ENCODE data around the gene NDUFS1. TPM values are rescaled to one million over a fixed set of nuclear protein-coding genes. Genes with fewer than 3 reads are reported as not detected.
"Not testable (repeated sequence)": the region's sequence is repeated elsewhere in the genome, so short reads cannot be mapped to it uniquely, and the experiment has no call there.

NDUFS1 gene
- total RNA-seq, 1 experiment from 2014 or later: 79.2 TPM

- CTCF ChIA-PET: no interaction called here
- TF ChIP-seq CTCF (IDR thresholded peaks at IDR 0.05; ENCODE audit: unreplicated experiment): no peak
- BruUV-seq (replicated peaks): no TSS peak
- intact Hi-C loops (cut with micrococcal nuclease; ENCODE audit: unreplicated experiment): no loop called here
- Mint-ChIP-seq H3K4me1 (ENCODE audit: low read depth, unreplicated experiment) (peaks cover 5% of the 10 kb centered on the region), H3K36me3 (ENCODE audit: insufficient read depth, unreplicated experiment) (no peaks in the 10 kb centered on the region), H3K4me3 (ENCODE audit: low read depth, unreplicated experiment) (no peak overlapping the region), H3K9me3 (ENCODE audit: low read depth, unreplicated experiment) (no peaks in the 10 kb centered on the region), H3K27ac (ENCODE audit: unreplicated experiment) (no peak overlapping the region), H3K27me3 (ENCODE audit: unreplicated experiment) (peaks cover 12% of the 10 kb centered on the region)
- no peak for DNase-seq
Measured at GRCh38 chr2:206189691-206190090, 30.4 kb upstream of the NDUFS1 start.

- CTCF ChIA-PET; H3K27ac Mint-ChIP-seq (ENCODE audit: unreplicated experiment); DNase-seq; H3K4me1 Mint-ChIP-seq (ENCODE audit: low read depth, unreplicated experiment); BruUV-seq (replicated peaks); H3K36me3 Mint-ChIP-seq (ENCODE audit: insufficient read depth, unreplicated experiment); H3K4me3 Mint-ChIP-seq (ENCODE audit: low read depth, unreplicated experiment); intact Hi-C loops (cut with micrococcal nuclease; ENCODE audit: unreplicated experiment); H3K9me3 Mint-ChIP-seq (ENCODE audit: low read depth, unreplicated experiment); H3K27me3 Mint-ChIP-seq (ENCODE audit: unreplicated experiment): not testable (repeated sequence)
Measured at GRCh38 chr2:206181526-206181925, 22.3 kb upstream of the NDUFS1 start.

- no TSS peak for BruUV-seq (replicated peaks)
- Mint-ChIP-seq H3K9me3 (ENCODE audit: low read depth, unreplicated experiment) (no peaks in the 10 kb centered on the region), H3K27ac (ENCODE audit: unreplicated experiment) (no peak overlapping the region), H3K27me3 (ENCODE audit: unreplicated experiment) (no peaks in the 10 kb centered on the region), H3K4me3 (ENCODE audit: low read depth, unreplicated experiment) (no peak overlapping the region), H3K36me3 (ENCODE audit: insufficient read depth, unreplicated experiment) (no peaks in the 10 kb centered on the region), H3K4me1 (ENCODE audit: low read depth, unreplicated experiment) (no peaks in the 10 kb centered on the region)
- intact Hi-C loops (cut with micrococcal nuclease; ENCODE audit: unreplicated experiment): no loop called here
- CTCF ChIA-PET: no interaction called here
- no peak for TF ChIP-seq CTCF (IDR thresholded peaks at IDR 0.05; ENCODE audit: unreplicated experiment)
- DNase-seq: no peak
Measured at GRCh38 chr2:206176901-206177300, 17.7 kb upstream of the NDUFS1 start.

- Mint-ChIP-seq H3K9me3 (ENCODE audit: low read depth, unreplicated experiment) (no peaks in the 10 kb centered on the region), H3K27me3 (ENCODE audit: unreplicated experiment) (no peaks in the 10 kb centered on the region), H3K27ac (ENCODE audit: unreplicated experiment) (no peak overlapping the region), H3K36me3 (ENCODE audit: insufficient read depth, unreplicated experiment) (no peaks in the 10 kb centered on the region), H3K4me3 (ENCODE audit: low read depth, unreplicated experiment) (no peak overlapping the region), H3K4me1 (ENCODE audit: low read depth, unreplicated experiment) (no peaks in the 10 kb centered on the region)
- intact Hi-C loops (cut with micrococcal nuclease; ENCODE audit: unreplicated experiment): no loop called here
- CTCF ChIA-PET: interaction anchor here (0.5 kb wide), 1 partner anchor 43 kb away, joined by 3 read pairs; no protein-coding TSS in a partner anchor
- no TSS peak for BruUV-seq (replicated peaks)
- DNase-seq: no peak
- TF ChIP-seq CTCF (IDR thresholded peaks at IDR 0.05; ENCODE audit: unreplicated experiment): no peak
Measured at GRCh38 chr2:206176121-206176520, 16.9 kb upstream of the NDUFS1 start.

- Mint-ChIP-seq H3K27ac (ENCODE audit: unreplicated experiment) (no peak overlapping the region), H3K27me3 (ENCODE audit: unreplicated experiment) (no peaks in the 10 kb centered on the region), H3K9me3 (ENCODE audit: low read depth, unreplicated experiment) (no peaks in the 10 kb centered on the region), H3K4me1 (ENCODE audit: low read depth, unreplicated experiment) (no peaks in the 10 kb centered on the region), H3K36me3 (ENCODE audit: insufficient read depth, unreplicated experiment) (no peaks in the 10 kb centered on the region), H3K4me3 (ENCODE audit: low read depth, unreplicated experiment) (no peak overlapping the region)
- TF ChIP-seq CTCF (IDR thresholded peaks at IDR 0.05; ENCODE audit: unreplicated experiment): no peak
- BruUV-seq (replicated peaks): no TSS peak
- CTCF ChIA-PET: no interaction called here
- no peak for DNase-seq
- intact Hi-C loops (cut with micrococcal nuclease; ENCODE audit: unreplicated experiment): no loop called here
Measured at GRCh38 chr2:206173147-206173546, 13.9 kb upstream of the NDUFS1 start.

- CTCF ChIA-PET; BruUV-seq (replicated peaks): not testable (repeated sequence)
Measured at GRCh38 chr2:206171624-206172397, 12.6 kb upstream of the NDUFS1 start.

GRCh38 chr2:206168230-206168629, 9.0 kb upstream of the NDUFS1 start:
- H3K4me3 Mint-ChIP-seq (ENCODE audit: low read depth, unreplicated experiment); H3K27me3 Mint-ChIP-seq (ENCODE audit: unreplicated experiment); H3K4me1 Mint-ChIP-seq (ENCODE audit: low read depth, unreplicated experiment); BruUV-seq (replicated peaks); DNase-seq; H3K9me3 Mint-ChIP-seq (ENCODE audit: low read depth, unreplicated experiment); H3K27ac Mint-ChIP-seq (ENCODE audit: unreplicated experiment); CTCF ChIA-PET: not testable (repeated sequence)
- H3K36me3 Mint-ChIP-seq (ENCODE audit: insufficient read depth, unreplicated experiment): peaks cover 16% of the 10 kb centered on the region
- intact Hi-C loops (cut with micrococcal nuclease; ENCODE audit: unreplicated experiment): loop anchor here (10.0 kb wide), 1 partner anchor 387 kb away; no protein-coding TSS in a partner anchor

More at GRCh38 chr2:206171624-206172397, 12.6 kb upstream of the NDUFS1 start:
- H3K36me3 Mint-ChIP-seq (ENCODE audit: insufficient read depth, unreplicated experiment); DNase-seq; H3K27me3 Mint-ChIP-seq (ENCODE audit: unreplicated experiment); H3K9me3 Mint-ChIP-seq (ENCODE audit: low read depth, unreplicated experiment); H3K4me3 Mint-ChIP-seq (ENCODE audit: low read depth, unreplicated experiment); intact Hi-C loops (cut with micrococcal nuclease; ENCODE audit: unreplicated experiment); H3K4me1 Mint-ChIP-seq (ENCODE audit: low read depth, unreplicated experiment); H3K27ac Mint-ChIP-seq (ENCODE audit: unreplicated experiment): not testable (repeated sequence)
